HEK293 (cell line): Measurements from ENCODE around the gene PNISR.
A peak's percentile ranks its signal among the peaks of the same experiment; 100 is the strongest.

ENCODE experiments used
- IKZF3 ChIP-seq: fragments of 450-650 bp; IDR thresholded peaks from 2 replicates; pipeline ENCODE4 v1.5.0; 2018; ENCODE audit warnings: missing biosample characterization, mild to moderate bottlenecking, missing genetic modification characterization, moderate library complexity
- ZBTB1 ChIP-seq: fragments of 450-650 bp; formaldehyde crosslinking; IDR thresholded peaks from 2 replicates; pipeline ENCODE4 v1.5.1; 2016; ENCODE audit warnings: missing biosample characterization, missing genetic modification characterization
- ZNF157 ChIP-seq: fragments of 450-650 bp; formaldehyde crosslinking; IDR thresholded peaks from 2 replicates; pipeline ENCODE4 v1.5.1; 2016; ENCODE audit warnings: missing biosample characterization, missing genetic modification characterization
- TF ChIP-seq, protein P1 (sequence below): fragments of 450-650 bp; formaldehyde crosslinking; IDR thresholded peaks from 2 replicates; pipeline ENCODE4 v1.5.1; 2017; ENCODE audit warnings: missing biosample characterization, mild to moderate bottlenecking, missing genetic modification characterization, moderate library complexity
- TF ChIP-seq, protein P2 (sequence below): fragments of 450-650 bp; formaldehyde crosslinking; IDR thresholded peaks from 2 replicates; pipeline ENCODE4 v1.5.1; 2016; ENCODE audit warnings: missing biosample characterization, missing genetic modification characterization

Gene PNISR

DNA sequence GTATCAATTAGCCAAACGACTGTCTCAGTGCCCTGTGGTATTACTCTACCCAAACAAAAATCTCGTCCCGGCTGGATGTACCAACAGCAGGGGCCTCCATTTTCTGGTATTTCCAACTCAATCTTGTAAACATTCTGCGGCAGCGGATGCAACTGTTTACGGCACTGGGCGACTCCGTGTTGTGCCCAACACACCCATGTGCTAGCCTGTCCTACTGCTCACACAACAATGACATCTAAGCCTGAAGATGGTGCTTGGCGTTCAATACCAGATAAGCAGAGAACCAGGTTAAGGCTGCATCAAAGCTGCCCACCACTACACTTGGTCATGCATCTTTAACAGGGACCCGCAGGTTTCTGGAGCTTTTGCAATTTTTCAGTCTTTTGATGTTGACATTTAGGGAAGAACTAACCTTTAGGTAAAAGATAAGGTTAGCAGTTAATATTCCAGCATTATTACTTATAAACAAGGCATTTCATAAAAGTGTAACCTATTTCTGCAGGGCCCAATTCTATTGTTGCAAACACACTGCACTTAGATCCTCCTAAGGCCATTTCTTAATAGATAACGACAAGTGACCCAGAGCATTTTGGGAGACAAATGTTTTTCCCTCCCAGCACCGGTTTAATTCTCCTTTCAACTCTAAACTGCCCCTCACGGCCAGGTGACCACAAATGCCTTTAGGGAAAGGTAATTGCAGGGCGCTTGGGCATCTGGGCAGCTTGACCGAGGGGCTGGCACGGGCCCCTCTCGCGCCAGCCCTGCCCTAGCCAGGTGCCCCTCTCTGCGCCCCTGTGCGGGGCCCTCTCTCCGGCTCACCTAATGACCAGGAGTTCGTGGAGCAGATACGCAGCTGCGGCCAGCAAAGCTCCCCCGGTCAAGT lies 76.6 kb downstream of the PNISR start (continued):
- TF ChIP-seq, protein P1, sequence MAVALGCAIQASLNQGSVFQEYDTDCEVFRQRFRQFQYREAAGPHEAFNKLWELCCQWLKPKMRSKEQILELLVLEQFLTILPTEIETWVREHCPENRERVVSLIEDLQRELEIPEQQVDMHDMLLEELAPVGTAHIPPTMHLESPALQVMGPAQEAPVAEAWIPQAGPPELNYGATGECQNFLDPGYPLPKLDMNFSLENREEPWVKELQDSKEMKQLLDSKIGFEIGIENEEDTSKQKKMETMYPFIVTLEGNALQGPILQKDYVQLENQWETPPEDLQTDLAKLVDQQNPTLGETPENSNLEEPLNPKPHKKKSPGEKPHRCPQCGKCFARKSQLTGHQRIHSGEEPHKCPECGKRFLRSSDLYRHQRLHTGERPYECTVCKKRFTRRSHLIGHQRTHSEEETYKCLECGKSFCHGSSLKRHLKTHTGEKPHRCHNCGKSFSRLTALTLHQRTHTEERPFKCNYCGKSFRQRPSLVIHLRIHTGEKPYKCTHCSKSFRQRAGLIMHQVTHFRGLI = peak; percentile 73
- TF ChIP-seq ZNF157 (tag by site-specific recombination) (no peak), ZBTB1 (no peak), IKZF3 (tag by site-specific recombination) (no peak)
- TF ChIP-seq, protein P2, sequence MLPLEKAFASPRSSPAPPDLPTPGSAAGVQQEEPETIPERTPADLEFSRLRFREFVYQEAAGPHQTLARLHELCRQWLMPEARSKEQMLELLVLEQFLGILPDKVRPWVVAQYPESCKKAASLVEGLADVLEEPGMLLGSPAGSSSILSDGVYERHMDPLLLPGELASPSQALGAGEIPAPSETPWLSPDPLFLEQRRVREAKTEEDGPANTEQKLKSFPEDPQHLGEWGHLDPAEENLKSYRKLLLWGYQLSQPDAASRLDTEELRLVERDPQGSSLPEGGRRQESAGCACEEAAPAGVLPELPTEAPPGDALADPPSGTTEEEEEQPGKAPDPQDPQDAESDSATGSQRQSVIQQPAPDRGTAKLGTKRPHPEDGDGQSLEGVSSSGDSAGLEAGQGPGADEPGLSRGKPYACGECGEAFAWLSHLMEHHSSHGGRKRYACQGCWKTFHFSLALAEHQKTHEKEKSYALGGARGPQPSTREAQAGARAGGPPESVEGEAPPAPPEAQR (tag by site-specific recombination) = no peak
